Measurements from ENCODE around the gene HOXC12.

HOXC12 gene

GRCh38 chr12:53954694-53955035 is at the start of gene HOXC12:
TSS of gene HOXC12 (plus strand) at chr12:53954903. CDS start at chr12:53954930, 27 bp downstream.
- in situ Hi-C loops (cut with MboI; ENCODE audit: low sequenced_read_pairs, unreplicated experiment), result no loop called here
- no peak for DNase-seq (ENCODE audit: low spot score)
- TF ChIP-seq CTCF (IDR thresholded peaks at IDR 0.05; ENCODE audit: borderline replicate concordance, control extremely low read depth, extremely low read depth, insufficient read depth, missing control alignments), result no peak

- no peak for DNase-seq (ENCODE audit: low spot score)
- in situ Hi-C loops (cut with MboI; ENCODE audit: low sequenced_read_pairs, unreplicated experiment), result no loop called here
- no peak for TF ChIP-seq CTCF (IDR thresholded peaks at IDR 0.05; ENCODE audit: borderline replicate concordance, control extremely low read depth, extremely low read depth, insufficient read depth, missing control alignments)
Measured at GRCh38 chr12:53907103-53907502, 47.6 kb upstream of the HOXC12 start.

- TF ChIP-seq CTCF (IDR thresholded peaks at IDR 0.05; ENCODE audit: borderline replicate concordance, control extremely low read depth, extremely low read depth, insufficient read depth, missing control alignments), result no peak
- DNase-seq (ENCODE audit: low spot score), result no peak
- in situ Hi-C loops (cut with MboI; ENCODE audit: low sequenced_read_pairs, unreplicated experiment), result no loop called here
Measured at GRCh38 chr12:53916788-53917655, 37.7 kb upstream of the HOXC12 start.

GRCh38 chr12:53924521-53925405 is 29.9 kb upstream of the HOXC12 start:
- in situ Hi-C loops (cut with MboI; ENCODE audit: low sequenced_read_pairs, unreplicated experiment), result no loop called here
- no peak for DNase-seq (ENCODE audit: low spot score)
- no peak for TF ChIP-seq CTCF (IDR thresholded peaks at IDR 0.05; ENCODE audit: borderline replicate concordance, control extremely low read depth, extremely low read depth, insufficient read depth, missing control alignments)

GRCh38 chr12:53927220-53928029 is 27.3 kb upstream of the HOXC12 start:
- peak; percentile 10 for DNase-seq (ENCODE audit: low spot score)
- no peak for TF ChIP-seq CTCF (IDR thresholded peaks at IDR 0.05; ENCODE audit: borderline replicate concordance, control extremely low read depth, extremely low read depth, insufficient read depth, missing control alignments)
- in situ Hi-C loops (cut with MboI; ENCODE audit: low sequenced_read_pairs, unreplicated experiment), result no loop called here
